ENCODE data around the gene ABCC1.
"Not testable (repeated sequence)": the region's sequence is repeated elsewhere in the genome, so short reads cannot be mapped to it uniquely, and the experiment has no call there.

Gene ABCC1

GRCh38 chr16:15925631-15926030 is 23.8 kb upstream of the ABCC1 start:
- TF ChIP-seq, protein P1, sequence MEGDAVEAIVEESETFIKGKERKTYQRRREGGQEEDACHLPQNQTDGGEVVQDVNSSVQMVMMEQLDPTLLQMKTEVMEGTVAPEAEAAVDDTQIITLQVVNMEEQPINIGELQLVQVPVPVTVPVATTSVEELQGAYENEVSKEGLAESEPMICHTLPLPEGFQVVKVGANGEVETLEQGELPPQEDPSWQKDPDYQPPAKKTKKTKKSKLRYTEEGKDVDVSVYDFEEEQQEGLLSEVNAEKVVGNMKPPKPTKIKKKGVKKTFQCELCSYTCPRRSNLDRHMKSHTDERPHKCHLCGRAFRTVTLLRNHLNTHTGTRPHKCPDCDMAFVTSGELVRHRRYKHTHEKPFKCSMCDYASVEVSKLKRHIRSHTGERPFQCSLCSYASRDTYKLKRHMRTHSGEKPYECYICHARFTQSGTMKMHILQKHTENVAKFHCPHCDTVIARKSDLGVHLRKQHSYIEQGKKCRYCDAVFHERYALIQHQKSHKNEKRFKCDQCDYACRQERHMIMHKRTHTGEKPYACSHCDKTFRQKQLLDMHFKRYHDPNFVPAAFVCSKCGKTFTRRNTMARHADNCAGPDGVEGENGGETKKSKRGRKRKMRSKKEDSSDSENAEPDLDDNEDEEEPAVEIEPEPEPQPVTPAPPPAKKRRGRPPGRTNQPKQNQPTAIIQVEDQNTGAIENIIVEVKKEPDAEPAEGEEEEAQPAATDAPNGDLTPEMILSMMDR (IDR thresholded peaks at IDR 0.05; ENCODE audit: low read length, missing control alignments), result no peak
- no peak for DNase-seq (ENCODE audit: low read depth)
- no peak overlapping the region for H3K4me3 ChIP-seq (replicated peaks; ENCODE audit: low read depth, low read length)

DNA sequence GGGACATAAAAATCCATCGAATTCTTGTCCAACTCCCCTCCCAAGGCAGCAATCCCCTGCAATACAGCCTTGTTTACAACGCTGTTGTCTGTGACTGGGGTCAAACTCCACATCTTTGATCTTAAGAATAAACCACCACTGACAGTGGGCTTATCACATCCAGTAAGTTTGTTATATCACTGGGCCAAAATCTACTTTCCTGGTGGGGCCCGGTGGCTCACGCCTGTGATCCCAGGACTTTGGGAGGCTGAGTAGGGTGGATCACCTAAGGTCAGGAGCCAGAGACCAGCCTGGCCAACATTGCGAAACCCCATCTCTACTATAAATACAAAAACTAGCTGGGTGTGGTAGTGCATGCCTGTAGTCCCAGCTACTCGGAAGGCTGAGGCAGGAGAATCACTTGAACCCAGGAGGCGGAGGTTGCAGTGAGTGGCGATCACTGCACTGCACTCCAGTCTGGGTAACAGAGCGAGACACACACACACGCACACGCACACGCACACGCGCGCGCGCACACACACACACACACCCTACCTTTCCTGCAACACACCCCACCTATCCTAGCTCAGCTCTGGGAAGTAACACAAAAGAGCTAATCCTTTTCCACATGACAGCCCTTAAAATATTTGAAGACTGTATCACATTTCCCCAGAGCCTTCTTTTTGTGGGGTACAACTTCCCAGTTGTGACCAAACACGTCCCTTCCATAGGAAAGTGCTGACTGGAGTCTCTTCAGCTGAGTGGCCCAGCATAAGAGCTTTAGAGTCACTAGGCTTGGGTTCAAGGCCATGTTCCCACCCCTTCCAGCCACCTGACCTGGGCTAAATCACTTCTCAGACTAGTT is 20.9 kb upstream of the ABCC1 start:
- DNase-seq (ENCODE audit: low read depth), result no peak
- TF ChIP-seq, protein P1 (IDR thresholded peaks at IDR 0.05; ENCODE audit: low read length, missing control alignments), result no peak
- H3K4me3 ChIP-seq (replicated peaks; ENCODE audit: low read depth, low read length), result no peak overlapping the region

- no peak for DNase-seq (ENCODE audit: low read depth)
- TF ChIP-seq, protein P1 (IDR thresholded peaks at IDR 0.05; ENCODE audit: low read length, missing control alignments), result no peak
Measured at GRCh38 chr16:15932939-15933338, 16.5 kb upstream of the ABCC1 start.

DNA sequence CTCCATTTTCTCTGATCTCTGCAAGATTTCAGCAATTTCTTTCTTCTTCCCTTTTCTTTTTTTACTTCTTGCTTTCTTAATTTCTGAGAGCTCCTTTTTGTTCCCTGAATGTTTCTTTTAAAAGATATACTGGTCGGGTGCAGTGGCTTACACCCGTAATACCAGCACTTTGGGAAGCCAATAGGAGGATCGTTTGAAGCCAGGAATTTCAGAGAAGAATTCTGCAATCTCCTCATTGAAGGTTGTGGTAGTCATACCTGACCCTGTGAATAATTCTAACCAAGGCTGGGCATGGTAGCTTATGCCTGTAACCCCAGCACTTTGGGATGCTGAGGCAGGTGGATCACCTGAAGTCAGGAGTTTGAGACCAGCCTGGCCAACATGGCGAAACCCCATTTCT is 15.6 kb upstream of the ABCC1 start:
- TF ChIP-seq, protein P1 (IDR thresholded peaks at IDR 0.05; ENCODE audit: low read length, missing control alignments), result no peak
- no peak for DNase-seq (ENCODE audit: low read depth)
- H3K4me3 ChIP-seq (replicated peaks; ENCODE audit: low read depth, low read length), result no peak overlapping the region

More at GRCh38 chr16:15932939-15933338, 16.5 kb upstream of the ABCC1 start:
- H3K4me3 ChIP-seq (replicated peaks; ENCODE audit: low read depth, low read length), result no peak overlapping the region

GRCh38 chr16:15934991-15935390 is 14.4 kb upstream of the ABCC1 start:
- TF ChIP-seq, protein P1 (IDR thresholded peaks at IDR 0.05; ENCODE audit: low read length, missing control alignments), result no peak
- DNase-seq (ENCODE audit: low read depth), result no peak
- H3K4me3 ChIP-seq (replicated peaks; ENCODE audit: low read depth, low read length), result no peak overlapping the region

- DNase-seq (ENCODE audit: low read depth); H3K4me3 ChIP-seq (replicated peaks; ENCODE audit: low read depth, low read length): not testable (repeated sequence)
Measured at GRCh38 chr16:15936809-15937208, 12.6 kb upstream of the ABCC1 start.

GRCh38 chr16:15942931-15943690 is 6.3 kb upstream of the ABCC1 start:
- H3K4me3 ChIP-seq (replicated peaks; ENCODE audit: low read depth, low read length), result no peak overlapping the region
- TF ChIP-seq, protein P1 (IDR thresholded peaks at IDR 0.05; ENCODE audit: low read length, missing control alignments), result no peak
- DNase-seq (ENCODE audit: low read depth), result no peak
